GM21367 (cell line): ENCODE results near the gene MYO1E.
"Not testable (repeated sequence)": the region's sequence is repeated elsewhere in the genome, so short reads cannot be mapped to it uniquely, and the experiment has no call there.

Experiments used
- ATAC-seq: cut with Tn5 transposase; IDR thresholded peaks from one replicate; pipeline ENCODE4 v1.9.1; 2021; ENCODE audit not compliant: unreplicated experiment

Gene MYO1E

DNA sequence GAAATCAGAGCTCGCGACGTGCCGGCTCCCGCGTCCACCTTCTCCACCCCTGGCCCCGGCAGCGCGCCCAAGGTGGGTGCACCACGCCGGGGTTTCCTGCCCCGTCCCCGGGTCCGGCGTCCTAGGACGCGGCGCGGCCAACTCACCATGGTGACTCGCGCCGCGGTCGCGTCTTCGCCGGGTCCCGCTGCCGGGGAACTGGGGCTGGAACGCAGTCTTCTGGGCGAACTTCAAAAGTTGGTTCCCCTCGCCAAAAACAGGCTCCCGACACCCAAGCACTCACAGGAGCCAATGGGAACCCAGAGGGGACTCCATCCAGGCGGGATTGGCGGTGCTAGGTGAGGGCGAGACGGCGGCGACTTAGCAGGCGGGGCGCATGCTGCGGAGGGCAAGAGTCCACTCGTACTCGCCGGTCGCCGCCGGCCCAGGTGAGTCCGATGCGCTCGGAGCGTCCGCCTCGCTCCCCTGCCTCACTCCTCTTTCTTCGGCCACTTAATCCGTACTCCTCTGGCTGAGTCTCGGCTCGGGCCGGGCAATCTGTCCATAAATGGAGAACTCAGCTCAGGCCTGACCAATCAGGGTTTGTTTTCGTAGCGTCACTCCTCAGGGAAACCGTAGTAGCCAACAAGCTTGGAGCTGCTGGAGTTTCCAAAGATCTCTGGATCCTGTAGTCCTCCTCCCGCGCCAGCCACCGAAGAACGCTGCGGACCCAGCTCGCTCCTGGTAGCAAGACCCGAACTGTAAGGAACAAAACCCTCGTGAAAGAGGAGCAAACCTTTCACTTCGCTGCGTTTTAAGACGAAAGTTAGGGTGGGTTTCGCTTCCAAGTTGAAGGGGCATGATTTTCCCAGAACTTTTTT lies at the start of gene MYO1E:
Gene MYO1E, minus strand, starts transcription at position 520 of the 860 bp plus-strand sequence. Its CDS starts 371 bp downstream, at position 149.
- peak; percentile 50 for ATAC-seq

DNA sequence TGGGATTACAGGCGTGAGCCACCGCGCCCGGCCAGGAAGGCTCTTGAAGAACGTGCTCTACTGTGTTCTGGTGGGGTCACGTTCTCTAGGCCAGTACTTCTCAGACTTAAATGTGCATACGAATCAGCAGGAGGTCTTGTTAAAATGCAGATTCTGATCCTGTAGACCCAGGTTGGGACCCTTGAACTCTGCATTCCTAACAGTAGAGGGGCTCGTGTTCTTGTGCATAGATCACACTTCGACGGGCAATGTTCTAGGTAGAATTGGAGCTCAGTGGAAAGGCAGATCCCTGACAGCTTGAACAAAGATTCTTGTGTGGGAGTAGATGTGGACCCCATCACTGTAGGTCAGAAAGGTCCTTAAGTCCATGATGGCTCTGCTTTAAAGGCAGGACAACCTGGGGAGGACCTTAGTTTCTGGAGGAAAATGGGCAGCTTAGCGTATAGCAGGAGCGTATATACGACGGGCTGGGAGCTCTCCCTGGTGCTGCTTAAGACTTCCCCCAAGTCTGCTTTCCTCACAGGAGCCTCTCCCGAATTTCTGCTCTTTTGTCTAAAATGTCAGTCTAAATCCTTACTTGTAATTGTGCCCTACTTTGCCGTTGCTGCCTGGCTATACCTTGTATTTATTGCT lies 48.4 kb upstream of the MYO1E start:
- ATAC-seq: no peak

DNA sequence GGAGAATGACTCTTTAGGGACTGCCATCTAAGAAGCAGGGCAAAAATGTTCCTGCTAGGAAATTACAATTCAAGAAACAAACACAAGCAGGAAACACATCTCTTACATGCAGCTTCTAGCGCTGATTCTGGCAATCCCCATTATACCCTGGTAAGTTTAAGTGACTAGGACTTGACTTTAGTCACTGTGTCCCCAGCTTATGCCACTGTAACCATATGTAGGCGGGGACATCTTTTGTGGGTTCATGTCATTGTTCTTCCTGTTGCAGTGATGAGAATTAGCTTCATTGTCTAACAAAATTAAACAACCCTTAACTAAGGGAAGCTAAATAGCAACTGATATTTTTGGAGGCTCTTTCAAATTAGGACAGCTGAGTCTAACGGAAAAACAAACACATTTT lies 47.4 kb upstream of the MYO1E start:
- ATAC-seq: no peak

DNA sequence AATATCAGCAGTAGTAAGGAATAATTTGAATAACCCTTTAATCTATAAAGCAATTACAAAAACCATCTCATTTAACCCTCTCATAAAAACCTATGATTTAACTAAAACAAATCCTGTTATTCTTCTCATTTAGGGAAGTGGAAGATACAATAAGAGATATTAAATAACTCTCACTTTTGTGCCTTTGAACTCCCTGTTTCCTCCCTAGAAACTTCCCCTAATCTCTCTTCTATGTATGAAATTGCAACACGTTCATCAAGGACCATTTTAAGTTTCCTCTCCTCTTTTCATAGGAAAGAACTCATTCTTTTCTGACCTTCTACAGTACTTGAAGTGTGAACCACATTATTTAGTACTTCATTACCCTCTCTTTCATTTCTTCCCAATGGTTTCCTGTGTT lies 46.5 kb upstream of the MYO1E start:
- no peak for ATAC-seq

DNA sequence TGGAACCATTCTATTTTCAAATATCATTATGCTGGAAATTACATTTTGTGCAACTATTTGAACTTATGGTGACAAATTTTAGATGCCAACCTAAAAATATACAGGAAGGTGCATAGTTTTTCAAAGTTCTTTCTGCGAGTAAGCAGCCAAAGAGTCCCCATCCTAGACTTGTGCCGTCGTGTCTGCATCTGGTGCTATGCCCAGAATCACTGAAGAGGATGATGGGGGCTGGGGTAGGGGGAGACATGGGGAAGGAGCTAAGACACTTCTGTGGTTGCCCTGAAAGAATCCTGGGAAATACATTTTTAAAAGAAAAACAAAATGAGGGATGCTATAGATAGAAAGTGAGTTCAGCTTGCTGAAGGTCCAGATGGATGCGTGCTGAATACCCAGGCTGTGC lies 44.1 kb upstream of the MYO1E start:
- ATAC-seq: no peak

DNA sequence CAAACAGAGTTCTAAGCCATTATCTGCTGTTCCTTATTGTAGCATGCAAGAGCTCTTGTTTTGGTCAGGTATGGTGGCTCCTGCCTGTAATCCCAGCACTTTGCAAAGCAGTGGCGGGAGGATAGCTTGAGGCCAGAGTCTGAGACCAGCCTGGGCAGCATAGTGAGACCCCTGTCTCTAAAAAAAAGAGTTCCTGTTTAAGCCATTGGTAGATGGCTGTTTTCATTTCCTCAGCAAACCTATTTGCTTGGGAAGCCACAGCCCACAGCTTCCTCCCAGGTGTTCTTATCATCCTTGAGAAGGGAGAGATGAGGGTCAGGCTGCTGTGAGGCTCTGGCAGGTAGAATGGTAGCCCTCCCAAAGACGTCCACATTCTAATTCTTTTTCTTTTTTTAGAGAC lies 40.9 kb upstream of the MYO1E start:
- no peak for ATAC-seq

DNA sequence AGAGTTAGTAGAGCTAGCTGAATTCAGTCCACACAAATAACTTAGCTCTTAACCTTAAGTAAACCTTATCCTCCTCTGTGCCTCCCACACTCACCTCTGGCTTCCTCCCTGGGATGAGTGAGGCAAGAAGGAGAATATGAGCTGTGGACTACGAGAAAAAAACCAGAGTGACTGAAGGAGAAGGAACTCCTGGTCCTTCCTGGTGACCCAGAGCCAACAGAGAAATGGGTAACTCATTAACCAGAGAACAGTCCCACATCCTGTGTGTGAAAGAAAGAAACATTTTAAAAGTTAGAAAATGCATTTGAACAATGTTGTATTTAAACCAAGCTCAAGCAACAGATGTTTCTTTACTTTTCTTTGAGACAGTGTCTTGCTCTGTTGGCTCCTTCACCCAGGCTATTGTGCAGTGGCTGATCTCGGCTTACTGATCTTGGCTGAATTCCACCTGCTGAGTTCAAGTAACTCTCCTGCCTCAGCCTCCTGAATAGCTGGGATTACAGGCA lies 37.8 kb upstream of the MYO1E start:
- ATAC-seq: no peak

DNA sequence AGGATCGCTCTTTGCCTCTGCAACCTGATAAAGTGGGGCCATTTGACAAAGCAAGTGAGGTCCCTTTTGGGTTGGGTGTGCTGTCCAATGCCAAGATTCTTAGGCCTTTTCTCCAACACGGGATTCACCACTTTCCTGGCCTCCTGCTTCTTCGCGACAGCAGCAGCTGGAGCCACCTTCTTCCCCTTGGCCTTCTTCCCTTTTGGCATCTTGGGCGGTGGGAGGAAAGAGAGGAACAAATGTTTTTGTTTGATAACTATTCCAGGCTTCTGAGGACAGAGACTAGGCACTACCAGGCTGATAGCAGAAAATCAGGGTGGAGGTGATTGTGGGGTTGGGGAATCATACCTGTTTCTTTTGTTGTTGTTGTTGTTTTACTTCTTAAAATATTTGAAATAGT lies 35.3 kb upstream of the MYO1E start:
- ATAC-seq: no peak

DNA sequence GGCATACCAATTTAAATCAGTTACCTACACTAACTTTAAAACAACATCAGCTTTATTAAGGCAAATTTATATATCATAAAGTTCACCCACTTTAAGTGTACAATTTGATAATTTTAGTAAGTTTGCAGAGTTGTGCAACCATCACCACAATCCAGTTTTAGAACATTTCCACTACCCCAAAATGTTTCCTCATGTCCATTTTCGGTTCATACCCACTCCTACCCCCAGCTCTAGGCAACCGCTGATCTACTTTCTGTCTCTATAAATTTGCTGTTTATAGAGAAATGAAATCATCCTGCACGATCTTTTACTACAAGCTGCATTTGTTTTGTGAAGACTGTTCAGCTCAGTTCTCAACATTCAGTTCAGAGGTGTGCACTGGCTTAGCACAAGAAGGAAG lies 33.8 kb upstream of the MYO1E start:
- no peak for ATAC-seq

DNA sequence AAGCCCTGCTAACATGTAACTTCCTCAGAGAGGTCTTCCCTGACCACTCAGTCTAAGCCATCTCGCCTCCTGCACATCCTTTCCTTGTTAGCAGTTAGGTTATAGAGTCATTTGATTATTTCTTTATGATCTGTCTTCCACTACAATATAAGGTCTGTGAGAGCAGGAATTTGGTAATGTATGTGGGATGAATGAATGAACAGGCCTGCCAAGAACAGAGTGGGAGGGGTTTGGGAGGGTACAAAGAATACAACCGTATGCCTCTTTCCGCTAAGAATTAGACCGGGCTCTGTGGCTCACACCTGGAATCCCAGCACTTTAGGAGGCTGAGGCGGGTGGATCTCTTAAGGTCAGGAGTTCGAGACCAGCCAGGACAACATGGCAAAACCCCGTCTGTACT lies 32.4 kb upstream of the MYO1E start:
- ATAC-seq: no peak

DNA sequence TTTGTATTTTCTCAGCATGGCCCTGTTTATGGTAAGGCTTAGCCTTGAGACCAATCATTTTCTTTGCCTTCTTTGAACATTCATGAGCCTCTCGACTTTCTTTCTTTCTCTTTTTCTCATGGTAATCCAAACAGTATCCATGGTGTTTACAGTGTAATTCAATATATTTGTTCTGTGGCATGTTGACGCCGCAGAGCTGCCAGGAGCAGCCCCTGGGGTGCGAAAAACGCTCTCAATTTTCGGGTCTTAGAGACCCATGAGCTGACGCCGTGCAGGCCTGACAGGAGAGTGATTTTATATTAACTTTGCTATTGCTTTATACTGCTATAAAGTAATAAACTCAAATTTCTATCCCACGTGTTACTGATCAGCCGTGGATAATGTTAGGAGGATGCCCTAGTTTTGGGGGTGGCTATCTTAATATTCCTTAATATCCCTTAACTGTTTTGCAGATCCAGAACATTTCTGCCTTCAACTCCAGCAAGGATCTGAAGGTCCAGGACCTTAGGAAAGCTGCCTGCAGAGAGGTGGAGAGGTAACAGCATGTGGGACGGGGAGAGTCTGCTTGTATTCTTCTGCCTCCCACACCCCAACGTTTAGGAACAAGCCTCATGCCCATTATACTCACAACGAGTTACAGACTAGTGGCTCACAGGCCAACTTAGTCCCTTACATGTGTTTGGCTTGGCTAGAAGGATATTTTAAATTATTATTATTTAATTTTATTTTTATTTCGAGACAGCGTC lies 29.3 kb upstream of the MYO1E start:
- no peak for ATAC-seq

DNA sequence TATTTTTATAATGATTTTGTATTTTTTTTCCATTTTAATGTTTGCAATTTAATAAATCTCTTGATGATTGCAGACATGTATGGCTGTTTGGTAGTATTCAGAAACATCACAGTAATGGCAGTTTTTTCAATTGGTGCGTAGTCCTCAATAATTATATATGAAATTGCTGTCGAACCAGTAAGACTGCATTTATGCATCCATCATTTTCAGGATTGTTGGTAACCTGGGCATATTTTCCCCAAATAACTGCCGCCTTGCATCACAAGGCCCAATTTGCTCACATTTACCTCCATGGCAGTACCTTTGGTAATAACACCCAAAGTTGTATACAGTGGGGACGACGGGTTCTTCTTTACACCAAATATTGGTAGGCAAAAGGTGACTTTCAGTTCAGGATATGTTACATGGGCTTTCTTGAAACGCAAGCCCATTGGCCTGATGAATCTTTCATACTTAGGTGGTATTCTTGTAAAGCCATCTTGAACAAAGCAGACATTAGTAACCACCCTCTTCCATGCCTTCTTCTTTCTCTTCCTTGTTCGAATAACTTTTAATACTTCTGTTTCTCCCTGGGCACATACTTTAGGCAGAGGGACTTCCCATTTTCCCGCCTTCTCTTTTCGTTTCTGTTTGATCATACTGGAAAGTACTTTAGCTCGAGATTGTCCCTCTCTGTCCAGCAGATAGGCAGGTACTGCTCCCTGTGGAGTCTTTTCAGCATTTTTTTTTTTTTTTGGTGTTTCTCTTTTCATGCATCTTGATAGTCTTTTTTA lies 28.6 kb upstream of the MYO1E start:
- ATAC-seq: not testable (repeated sequence)

DNA sequence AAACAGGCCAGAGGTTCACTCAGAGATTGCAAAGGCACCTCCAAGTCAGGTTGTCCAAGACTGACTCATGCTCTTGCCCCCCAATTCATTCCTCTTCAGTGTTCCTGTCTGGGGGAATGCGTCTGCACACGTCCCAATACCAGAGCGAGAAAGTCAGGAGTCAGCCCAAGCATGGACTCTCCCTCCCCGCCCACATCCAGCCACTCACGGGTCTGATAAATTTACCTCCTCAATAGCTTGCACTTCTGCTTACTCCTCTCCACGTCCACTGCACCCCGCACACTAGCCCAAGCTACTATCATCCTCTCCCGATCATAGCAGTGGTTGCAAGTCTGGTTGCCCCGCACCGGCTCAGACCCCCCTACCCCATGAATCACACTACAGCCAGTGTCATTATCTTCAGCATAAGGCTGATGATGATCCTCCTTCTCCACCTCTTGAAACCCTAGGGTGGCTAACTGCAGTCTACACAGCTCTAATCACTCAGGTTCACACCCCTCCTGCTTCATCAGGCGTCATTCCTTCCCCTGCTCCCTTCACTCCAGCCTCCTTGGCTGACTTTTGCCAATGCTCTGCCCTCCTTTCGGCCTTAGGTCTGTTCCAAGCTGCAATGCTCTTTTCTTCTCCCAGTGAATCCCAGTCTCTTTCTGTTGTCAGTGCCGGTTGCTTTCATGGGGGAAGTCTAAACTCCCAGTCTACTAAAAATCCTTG lies 27.6 kb upstream of the MYO1E start:
- no peak for ATAC-seq

DNA sequence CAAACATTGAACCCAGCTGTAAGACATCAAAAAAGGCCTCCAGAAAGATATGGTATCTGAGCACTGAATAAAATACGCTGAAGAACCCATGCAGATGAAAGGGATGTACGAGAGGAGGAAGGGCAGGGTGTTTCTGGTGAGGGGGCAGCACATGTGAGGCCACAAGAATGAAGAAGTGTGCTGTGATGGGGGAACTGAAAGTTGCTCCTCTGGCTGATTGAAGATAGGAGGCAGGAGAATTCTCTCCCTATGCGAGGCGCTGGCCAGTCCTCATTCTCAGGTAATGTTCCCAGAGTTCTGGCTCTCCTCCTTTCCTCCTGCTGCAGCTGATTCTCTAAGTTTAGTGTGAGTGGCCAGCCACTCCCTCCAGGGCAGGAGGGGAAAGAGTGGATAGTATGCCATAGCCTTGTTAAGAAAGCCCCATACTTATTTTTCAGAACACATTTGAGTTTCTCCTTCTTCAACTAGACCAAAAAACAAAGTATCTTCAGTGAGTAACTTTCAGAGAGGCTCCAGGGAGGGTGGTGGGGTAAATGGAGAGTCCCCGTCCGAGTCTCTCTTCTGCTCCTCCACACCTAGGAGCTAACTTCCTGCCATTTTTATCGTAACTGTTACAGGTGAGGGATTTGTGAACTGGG lies 26.9 kb upstream of the MYO1E start:
- ATAC-seq: peak; percentile 73

DNA sequence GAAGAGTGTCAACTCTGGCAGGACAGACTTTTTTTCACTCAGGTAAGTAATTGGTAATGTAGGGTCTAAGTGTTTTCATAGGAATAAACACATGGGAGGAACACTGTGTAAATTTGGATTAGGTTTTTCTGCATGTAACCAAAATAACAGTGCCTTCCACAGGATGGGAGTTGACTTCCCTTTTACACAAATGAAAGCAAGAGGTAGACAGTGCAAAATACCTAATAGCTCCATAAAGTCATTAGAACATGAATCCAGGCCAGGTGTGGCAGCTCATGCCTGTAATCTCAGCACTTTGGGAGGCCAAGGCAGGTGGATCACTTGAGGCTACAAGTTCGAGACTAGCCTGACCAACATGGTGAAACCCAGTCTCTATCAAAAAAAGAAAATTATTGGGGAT lies 25.5 kb upstream of the MYO1E start:
- ATAC-seq: no peak

DNA sequence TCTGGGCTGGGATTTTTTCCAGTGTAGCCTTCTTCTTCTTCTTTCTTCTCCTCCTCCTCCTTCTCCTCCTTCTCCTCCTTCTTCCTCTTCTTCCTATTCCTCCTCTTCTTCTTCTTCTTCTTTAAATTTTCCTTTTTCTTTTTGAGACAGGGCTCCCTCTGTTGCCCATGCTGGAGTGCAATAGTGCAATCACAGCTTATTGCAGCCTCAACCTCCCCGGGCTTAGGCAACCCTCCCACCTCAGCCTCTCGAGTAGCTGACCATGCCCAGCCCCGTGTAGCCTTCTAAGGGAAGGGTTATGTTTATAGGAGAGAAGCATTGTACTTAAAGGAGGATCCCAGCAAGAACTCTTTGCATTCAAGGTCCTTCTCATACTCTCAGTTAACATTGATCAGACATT lies 24.0 kb upstream of the MYO1E start:
- ATAC-seq: no peak

DNA sequence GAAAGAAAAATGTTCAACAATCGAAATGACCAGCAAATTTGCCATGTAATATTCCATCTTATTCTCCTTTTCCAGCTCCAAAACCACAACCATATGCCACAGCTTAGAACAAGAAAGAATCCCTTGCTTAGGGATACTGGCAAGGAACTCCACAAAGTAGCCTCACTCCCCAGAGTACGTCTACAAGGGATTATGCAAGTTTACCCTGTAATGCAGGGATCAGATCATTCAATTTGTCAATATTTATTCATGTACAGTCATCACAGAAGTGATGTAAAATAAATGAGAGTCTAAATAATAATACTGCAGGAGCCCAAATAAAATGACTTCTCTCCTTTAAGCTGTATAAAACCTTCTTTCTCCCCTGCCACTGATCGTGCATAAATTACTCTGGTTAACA lies 23.5 kb upstream of the MYO1E start:
- ATAC-seq: no peak

DNA sequence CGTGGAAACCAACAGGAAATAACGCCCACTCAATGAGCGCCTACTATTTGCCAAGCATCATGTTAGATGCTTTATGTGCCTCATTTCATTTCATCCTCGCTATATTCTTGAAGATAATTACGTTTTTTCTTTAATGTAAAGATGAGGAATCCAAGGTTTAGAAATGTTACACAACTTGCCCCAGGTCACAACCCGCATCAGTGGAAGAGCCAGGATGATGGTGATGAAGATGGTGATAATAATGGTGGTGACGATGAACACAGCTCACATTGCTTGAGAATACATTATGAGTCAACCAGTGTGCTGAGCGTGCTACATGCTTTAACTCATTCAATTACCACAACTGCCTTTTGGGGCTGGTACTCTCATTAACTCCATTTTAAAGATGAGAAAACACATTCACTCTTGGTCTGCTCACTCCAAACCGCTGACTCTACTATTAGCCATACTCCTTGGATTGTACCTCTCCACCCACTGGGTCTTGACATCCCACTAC lies 21.5 kb upstream of the MYO1E start:
- no peak for ATAC-seq

DNA sequence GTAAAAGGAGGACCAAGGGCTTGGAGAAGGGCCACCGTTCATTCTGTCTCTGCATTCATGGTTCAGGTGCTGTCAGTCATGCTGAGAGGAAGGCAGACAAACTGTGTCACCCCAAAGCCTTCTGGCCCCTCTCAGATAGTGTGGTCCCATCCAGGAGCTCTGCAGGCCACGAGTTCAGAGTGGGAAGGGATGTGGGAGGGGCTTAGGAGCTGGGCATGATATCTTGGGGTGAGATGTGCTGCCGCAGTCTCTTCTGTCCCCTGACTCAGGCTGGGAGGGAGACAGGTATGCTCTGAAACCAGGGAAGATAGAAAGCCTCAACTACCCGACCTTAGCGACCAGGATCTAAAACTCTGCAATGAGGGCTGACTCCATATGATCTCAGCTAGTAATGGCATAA lies 19.6 kb upstream of the MYO1E start:
- no peak for ATAC-seq

DNA sequence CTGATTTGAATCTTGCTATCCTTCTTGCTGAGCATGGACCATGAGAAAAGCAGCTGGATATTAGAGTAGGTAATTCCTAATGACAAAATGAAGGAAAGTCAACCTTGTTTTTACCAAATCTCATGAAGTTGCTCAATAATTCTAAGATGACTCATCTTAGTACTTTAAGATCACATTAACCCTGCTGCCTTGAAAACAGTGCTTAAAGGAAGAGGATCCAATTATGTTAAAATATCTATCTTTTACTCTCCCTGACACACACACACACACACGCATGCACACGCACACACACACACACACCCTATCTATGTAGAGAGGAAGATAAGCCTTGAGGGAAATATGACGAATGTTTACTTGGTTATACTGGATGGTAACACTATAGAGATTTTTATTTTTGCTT lies 16.0 kb upstream of the MYO1E start:
- ATAC-seq: no peak
